H9 (cell line): ENCODE measurements around the gene IGSF3. TPM values are rescaled to one million over a fixed set of nuclear protein-coding genes. Genes with fewer than 3 reads are reported as not detected.

Experiments used
- DNase-seq: peaks from one replicate; pipeline ENCODE4 v3.0.0-alpha.2; 2017
- H2AFZ ChIP-seq: one replicate; pipeline ENCODE4 v1.6.1; 2013; ENCODE audit warnings: mild to moderate bottlenecking, low read length, control low read depth, moderate library complexity
- H2AK5ac ChIP-seq: 2 replicates; pipeline ENCODE4 v1.6.1; 2013; ENCODE audit warnings: low read length, control low read depth, mixed read lengths; ENCODE audit not compliant: insufficient read length
- H2BK120ac ChIP-seq: one replicate; pipeline ENCODE4 v1.6.1; 2013; ENCODE audit warnings: low read depth, mild to moderate bottlenecking, low read length, control low read depth, inconsistent platforms; ENCODE audit not compliant: poor library complexity, severe bottlenecking
- H2BK12ac ChIP-seq: 2 replicates; pipeline ENCODE4 v1.6.1; 2013; ENCODE audit warnings: low read length, control low read depth, mixed read lengths, low read depth; ENCODE audit not compliant: insufficient read length
- H2BK15ac ChIP-seq: 2 replicates; pipeline ENCODE4 v1.6.1; 2013; ENCODE audit warnings: low read depth, low read length, control low read depth
- H2BK20ac ChIP-seq: one replicate; pipeline ENCODE4 v1.6.1; 2013; ENCODE audit warnings: low read depth, mild to moderate bottlenecking, low read length, control low read depth, inconsistent platforms; ENCODE audit not compliant: poor library complexity, severe bottlenecking
- H2BK5ac ChIP-seq: 2 replicates; pipeline ENCODE4 v1.6.1; 2013; ENCODE audit warnings: low read length, control low read depth, mixed read lengths; ENCODE audit not compliant: insufficient read length
- H3K14ac ChIP-seq: 2 replicates; pipeline ENCODE4 v1.6.1; 2013; ENCODE audit warnings: low read length, control low read depth; ENCODE audit not compliant: insufficient read depth
- H3K18ac ChIP-seq: 2 replicates; pipeline ENCODE4 v1.6.1; 2013; ENCODE audit warnings: low read depth, mild to moderate bottlenecking, mixed read lengths, low read length, control low read depth; ENCODE audit not compliant: insufficient read length
- H3K23ac ChIP-seq: 2 replicates; pipeline ENCODE4 v1.6.1; 2013; ENCODE audit warnings: low read length, control low read depth, mixed read lengths, low read depth; ENCODE audit not compliant: insufficient read length
- H3K23me2 ChIP-seq: 2 replicates; pipeline ENCODE4 v1.6.1; 2013; ENCODE audit warnings: low read depth, mild to moderate bottlenecking, mixed read lengths, low read length, control low read depth; ENCODE audit not compliant: insufficient read length, poor library complexity, severe bottlenecking
- H3K27ac ChIP-seq: 2 replicates; pipeline ENCODE4 v1.5.1; 2013; ENCODE audit warnings: low read length, control low read depth, mixed read lengths, low read depth; ENCODE audit not compliant: insufficient read length
- H3K27me3 ChIP-seq: 2 replicates; pipeline ENCODE4 v1.6.1; 2013; ENCODE audit warnings: low read length, control low read depth, inconsistent platforms; ENCODE audit not compliant: insufficient read depth
- H3K4ac ChIP-seq: 2 replicates; pipeline ENCODE4 v1.6.1; 2013; ENCODE audit warnings: low read depth, mild to moderate bottlenecking, control low read depth, inconsistent platforms, low read length, moderate library complexity
- H3K4me1 ChIP-seq: 2 replicates; pipeline ENCODE4 v1.6.1; 2013; ENCODE audit warnings: low read length, control low read depth, inconsistent platforms; ENCODE audit not compliant: insufficient read depth
- H3K4me2 ChIP-seq: 2 replicates; pipeline ENCODE4 v1.6.1; 2013; ENCODE audit warnings: low read length, control low read depth, mixed read lengths; ENCODE audit not compliant: insufficient read length, insufficient read depth
- H3K56ac ChIP-seq: 2 replicates; pipeline ENCODE4 v1.6.1; 2013; ENCODE audit warnings: low read depth, mild to moderate bottlenecking, mixed read lengths, low read length, control low read depth; ENCODE audit not compliant: insufficient read length
- H3K79me1 ChIP-seq: 2 replicates; pipeline ENCODE4 v1.6.1; 2013; ENCODE audit warnings: low read depth, mild to moderate bottlenecking, moderate library complexity, low read length, control low read depth, inconsistent platforms; ENCODE audit not compliant: insufficient read depth, poor library complexity, severe bottlenecking
- H3K79me2 ChIP-seq: 2 replicates; pipeline ENCODE4 v1.6.1; 2013; ENCODE audit warnings: low read length, control low read depth, inconsistent platforms; ENCODE audit not compliant: insufficient read depth
- H3K9ac ChIP-seq: 2 replicates; pipeline ENCODE4 v1.6.1; 2013; ENCODE audit warnings: low read length, control low read depth, mixed read lengths; ENCODE audit not compliant: insufficient read length; ENCODE audit errors: extremely low read depth
- H3K9me3 ChIP-seq: one replicate; pipeline ENCODE4 v1.6.1; 2013; ENCODE audit warnings: low read depth, low read length, inconsistent platforms; ENCODE audit not compliant: control insufficient read depth
- H3T11ph ChIP-seq: one replicate; pipeline ENCODE4 v1.6.1; 2013; ENCODE audit warnings: mild to moderate bottlenecking, low read length, control low read depth, inconsistent platforms
- H4K20me1 ChIP-seq: one replicate; pipeline ENCODE4 v1.6.1; 2013; ENCODE audit not compliant: control insufficient read depth, insufficient read length, insufficient read depth
- H4K5ac ChIP-seq: 2 replicates; pipeline ENCODE4 v1.6.1; 2013; ENCODE audit warnings: low read depth, mild to moderate bottlenecking, mixed read lengths, low read length, control low read depth; ENCODE audit not compliant: insufficient read length
- H4K8ac ChIP-seq: replicated peaks from 2 replicates; pipeline ENCODE4 v1.6.1; 2013; ENCODE audit warnings: low read length, control low read depth, mixed read lengths, low read depth; ENCODE audit not compliant: insufficient read length
- H4K91ac ChIP-seq: 2 replicates; pipeline ENCODE4 v1.6.1; 2013; ENCODE audit warnings: low read depth, mild to moderate bottlenecking, moderate library complexity, mixed read lengths, low read length, control low read depth; ENCODE audit not compliant: insufficient read length
- H3K27ac Mint-ChIP-seq, 3 experiments: 2 replicates in 2 of 3; 3 replicates in 1 of 3; pipeline ENCODE4 v1.8.0; 2020 to 2021; ENCODE audit warnings: mixed read lengths in 3 of 3, mild to moderate bottlenecking in 1 of 3, moderate library complexity in 1 of 3
- H3K27me3 Mint-ChIP-seq: 2 replicates; pipeline ENCODE4 v1.8.0; 2021; ENCODE audit warnings: low read depth, mild to moderate bottlenecking, moderate library complexity, mixed read lengths
- H3K36me3 Mint-ChIP-seq, 3 experiments: 2 replicates in 2 of 3; 3 replicates in 1 of 3; pipeline ENCODE4 v1.8.0; 2020 to 2021; ENCODE audit warnings: low read depth in 3 of 3, mixed read lengths in 3 of 3; ENCODE audit not compliant: insufficient read depth in 1 of 3
- H3K4me1 Mint-ChIP-seq, 2 experiments: 2 replicates each; pipeline ENCODE4 v1.8.0; 2020; ENCODE audit warnings: mixed read lengths in 2 of 2
- H3K4me3 Mint-ChIP-seq, 2 experiments: 2 replicates in 1 of 2; 3 replicates in 1 of 2; pipeline ENCODE4 v1.8.0; 2020 to 2021; ENCODE audit warnings: mild to moderate bottlenecking in 2 of 2, mixed read lengths in 2 of 2, moderate library complexity in 1 of 2
- H3K9me3 Mint-ChIP-seq, 2 experiments: 2 replicates in 1 of 2; 3 replicates in 1 of 2; pipeline ENCODE4 v1.8.0; 2020; ENCODE audit warnings: mild to moderate bottlenecking in 2 of 2, mixed read lengths in 2 of 2, moderate library complexity in 1 of 2
- CTCF ChIP-seq: fragments of 200-600 bp; sonication (generic); conservative IDR thresholded peaks from 3 replicates; pipeline ENCODE4 v1.8.0; 2021; ENCODE audit warnings: antibody characterized with exemption, mild to moderate bottlenecking
- WGBS: extraction: QIAGEN DNeasy Blood & Tissue Kit; methylation state at CpG from one replicate; pipeline ENCODE4 v1.1.7; 2013; ENCODE audit warnings: missing lambda C conversion rate, low lambda C conversion rate, mixed read lengths; ENCODE audit not compliant: insufficient read length; ENCODE audit errors: extremely low coverage; 5-methylcytosine and 5-hydroxymethylcytosine counted together
- total RNA-seq: library from RNA; stranded (reverse); gene quantifications from 2 replicates; pipeline ENCODE4 v1.2.1, GENCODE V29; 2021

The IGSF3 gene
- total RNA-seq, 1 experiment from 2014 or later, result 19.1 TPM

- Histone ChIP-seq H4K8ac (no peak overlapping the region), H2BK15ac (no peak overlapping the region), H2BK12ac (no peak overlapping the region), H3T11ph (no peak overlapping the region), H2AFZ (no peak overlapping the region), H3K79me1 (no peaks in the 10 kb centered on the region), H2BK5ac (no peak overlapping the region), H3K9me3 (no peaks in the 10 kb centered on the region), H4K91ac (no peak overlapping the region), H3K4me2 (no peak overlapping the region), H3K27ac (no peak overlapping the region), H3K14ac (no peak overlapping the region), H3K56ac (no peak overlapping the region), H3K23me2 (no peaks in the 10 kb centered on the region), H2BK20ac (no peak overlapping the region), H2BK120ac (no peak overlapping the region), H2AK5ac (no peak overlapping the region), H3K79me2 (no peaks in the 10 kb centered on the region), H4K20me1 (no peaks in the 10 kb centered on the region), H3K9ac (no peak overlapping the region), H3K27me3 (no peaks in the 10 kb centered on the region), H4K5ac (no peak overlapping the region), H3K4me1 (no peaks in the 10 kb centered on the region), H3K4ac (no peak overlapping the region), H3K23ac (no peak overlapping the region), H3K18ac (no peak overlapping the region)
- Mint-ChIP-seq H3K4me3 (no peak overlapping the region), H3K27me3 (peaks cover 3% of the 10 kb centered on the region; the same call in 1 of the 2 replicates), H3K9me3 (peaks cover 16 to 17% of the 10 kb centered on the region in 2 experiments; a peak in 4 of 5 replicates), H3K4me1 (no peaks in the 10 kb centered on the region), H3K27ac (no peak overlapping the region), H3K36me3 (peaks cover 3 to 14% (median 6%) of the 10 kb centered on the region in 3 experiments; a peak in 5 of 7 replicates)
- WGBS, result 100% methylated on average over 1 of the region's 3 CpGs
- no peak for DNase-seq
- TF ChIP-seq CTCF, result no peak
These were observed 36.7 kb upstream of the IGSF3 start for GRCh38 chr1:116704278-116704677.
